Right cardiac atrium (tissue), 5 donors: ENCODE data around the gene UGT1A8. TPM values are rescaled to one million over a fixed set of nuclear protein-coding genes. Genes with fewer than 3 reads are reported as not detected.

ENCODE experiments used
- polyA plus RNA-seq: library from polyadenylated mRNA; stranded (reverse); fragments of 200-250 nt; gene quantifications from one replicate; pipeline ENCODE4 v1.2.3, GENCODE V29; 2013
- total RNA-seq, 4 donors: library from RNA; stranded (reverse); fragmentation: NEBNext Ultra II Directional; extraction: Animal tissue kit (Norgen Biotek cat#: 25700); gene quantifications; one replicate each; pipeline ENCODE4 v1.2.1, GENCODE V29; 2021
- donor health status: healthy with polysubstance abuse.
- donor health status: DM: no; HTN: yes; CAD: no.
- donor health status: DM: no; HTN: no; CAD: no.
- donor health status: DM: no; HTN: yes; CAD: no; lungs with severe emphysema.
- donor health status: DM: yes; HTN: yes; CAD: no.

UGT1A8 gene
- total and polyA plus RNA-seq, 5 donors = not detected

Other genes starting within 250 kb of the UGT1A8 start
- 10 to 100 TPM; 16.8 to 18.6 (median 18.1) TPM for gene USP40, start 50.9 kb upstream of the UGT1A8 start, total RNA-seq
- gene USP40, start 50.9 kb upstream of the UGT1A8 start, polyA plus RNA-seq = 15.1 TPM
- gene UGT1A10, start 18.8 kb downstream of the UGT1A8 start, total RNA-seq = not detected
- not detected for gene UGT1A10, start 18.8 kb downstream of the UGT1A8 start, polyA plus RNA-seq
- not detected for gene UGT1A9, start 54.3 kb downstream of the UGT1A8 start, total RNA-seq
- gene UGT1A9, start 54.3 kb downstream of the UGT1A8 start, polyA plus RNA-seq = not detected
- not detected for gene UGT1A7, start 64.3 kb downstream of the UGT1A8 start, total RNA-seq
- gene UGT1A7, start 64.3 kb downstream of the UGT1A8 start, polyA plus RNA-seq = not detected
- not detected for gene UGT1A6, start 75.3 kb downstream of the UGT1A8 start, total RNA-seq
- not detected for gene UGT1A6, start 75.3 kb downstream of the UGT1A8 start, polyA plus RNA-seq
- gene UGT1A5, start 95.3 kb downstream of the UGT1A8 start, total RNA-seq = not detected
- gene UGT1A5, start 95.3 kb downstream of the UGT1A8 start, polyA plus RNA-seq = not detected
- gene UGT1A4, start 101.1 kb downstream of the UGT1A8 start, total RNA-seq = not detected
- gene UGT1A4, start 101.1 kb downstream of the UGT1A8 start, polyA plus RNA-seq = 0.07 TPM
- gene UGT1A3, start 111.4 kb downstream of the UGT1A8 start, total RNA-seq = not detected
- not detected for gene UGT1A3, start 111.4 kb downstream of the UGT1A8 start, polyA plus RNA-seq
- not detected for gene UGT1A1, start 142.6 kb downstream of the UGT1A8 start, total RNA-seq
- gene UGT1A1, start 142.6 kb downstream of the UGT1A8 start, polyA plus RNA-seq = not detected
- gene MROH2A, start 160.7 kb downstream of the UGT1A8 start, total RNA-seq = not detected
- not detected for gene MROH2A, start 160.7 kb downstream of the UGT1A8 start, polyA plus RNA-seq
- gene HJURP, start 236.9 kb downstream of the UGT1A8 start, total RNA-seq = under 1 TPM in 2 of 4 donors, not detected in 2; 0.77 to 0.94 TPM
- gene HJURP, start 236.9 kb downstream of the UGT1A8 start, polyA plus RNA-seq = 0.09 TPM